ENCODE measurements around the gene TTC1.

TTC1 gene

DNA sequence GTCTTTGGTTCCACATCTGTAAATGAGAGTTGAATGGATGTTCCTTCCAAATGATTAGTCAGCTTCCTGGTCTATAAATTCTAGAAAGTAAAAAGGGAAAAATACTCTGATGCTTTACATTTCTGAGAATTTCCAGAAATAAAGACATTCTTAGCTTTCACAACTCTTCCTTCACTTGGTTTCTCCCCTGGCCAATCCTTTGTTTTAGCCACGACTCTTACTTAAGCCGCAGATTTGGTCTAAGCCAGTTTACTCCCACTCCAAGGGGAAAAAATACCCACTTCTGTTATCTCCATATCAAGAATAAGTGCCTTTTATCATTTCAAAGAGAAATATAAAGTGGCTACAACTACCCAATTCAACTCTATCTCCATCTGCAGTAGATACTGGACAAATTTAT is 80.6 kb downstream of the TTC1 start:
- TF ChIP-seq CTCF (IDR thresholded peaks at IDR 0.05; ENCODE audit: low read depth, low read length) = no peak

DNA sequence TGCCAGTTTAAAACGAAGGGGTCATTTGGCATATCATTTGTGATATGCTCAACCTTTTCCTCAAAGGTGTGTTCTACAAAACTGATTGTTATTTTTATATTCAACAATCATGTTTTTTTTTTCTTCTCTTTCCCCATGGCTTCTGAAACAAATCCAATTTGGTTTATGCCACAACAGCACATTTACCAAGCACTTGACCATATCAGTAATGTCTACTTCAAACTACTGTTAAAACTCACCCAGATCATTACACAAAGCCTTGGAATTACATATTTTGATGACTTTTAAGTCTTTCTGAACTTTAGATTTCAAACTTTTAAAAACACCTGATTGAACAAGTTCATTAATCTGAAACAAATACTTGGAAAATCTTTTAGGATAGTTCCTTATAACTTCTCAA is 81.1 kb downstream of the TTC1 start:
- no peak for TF ChIP-seq CTCF (IDR thresholded peaks at IDR 0.05; ENCODE audit: low read depth, low read length)
- DNase-seq (ENCODE audit: low read depth in 2 of 2) = no peak
- no peak overlapping the region for H3K4me3 ChIP-seq (replicated peaks in 1 of 2; ENCODE audit: low read depth in 2 of 2, low read length in 2 of 2)

More for the DNA sequence above, 80.6 kb downstream of the TTC1 start:
- no peak overlapping the region for H3K4me3 ChIP-seq (replicated peaks in 1 of 2; ENCODE audit: low read depth in 2 of 2, low read length in 2 of 2)
- peak in 1 of 2 donors; percentile 31 for DNase-seq (ENCODE audit: low read depth in 2 of 2)

GRCh38 chr5:160092514-160092913 is 83.6 kb downstream of the TTC1 start:
- no peak overlapping the region for H3K4me3 ChIP-seq (replicated peaks in 1 of 2; ENCODE audit: low read depth in 2 of 2, low read length in 2 of 2)
- no peak for DNase-seq (ENCODE audit: low read depth in 2 of 2)
- no peak for TF ChIP-seq CTCF (IDR thresholded peaks at IDR 0.05; ENCODE audit: low read depth, low read length)

GRCh38 chr5:160092960-160093707 is 84.2 kb downstream of the TTC1 start:
- no peak overlapping the region for H3K4me3 ChIP-seq (replicated peaks in 1 of 2; ENCODE audit: low read depth in 2 of 2, low read length in 2 of 2)
- no peak for DNase-seq (ENCODE audit: low read depth in 2 of 2)
- TF ChIP-seq CTCF (IDR thresholded peaks at IDR 0.05; ENCODE audit: low read depth, low read length) = no peak

GRCh38 chr5:160096178-160096577 is 87.2 kb downstream of the TTC1 start:
- no peak overlapping the region for H3K4me3 ChIP-seq (replicated peaks in 1 of 2; ENCODE audit: low read depth in 2 of 2, low read length in 2 of 2)
- no peak for TF ChIP-seq CTCF (IDR thresholded peaks at IDR 0.05; ENCODE audit: low read depth, low read length)
- DNase-seq (ENCODE audit: low read depth in 2 of 2) = no peak

- no peak overlapping the region for H3K4me3 ChIP-seq (replicated peaks in 1 of 2; ENCODE audit: low read depth in 2 of 2, low read length in 2 of 2)
- peak; percentile 32 to 42 for DNase-seq (ENCODE audit: low read depth in 2 of 2)
- no peak for TF ChIP-seq CTCF (IDR thresholded peaks at IDR 0.05; ENCODE audit: low read depth, low read length)
These were observed 89.1 kb downstream of the TTC1 start for GRCh38 chr5:160097991-160098390.
